ENCODE results near the gene SLC5A11.
"Not testable (repeated sequence)": the region's sequence is repeated elsewhere in the genome, so short reads cannot be mapped to it uniquely, and the experiment has no call there.

Gene SLC5A11

DNA sequence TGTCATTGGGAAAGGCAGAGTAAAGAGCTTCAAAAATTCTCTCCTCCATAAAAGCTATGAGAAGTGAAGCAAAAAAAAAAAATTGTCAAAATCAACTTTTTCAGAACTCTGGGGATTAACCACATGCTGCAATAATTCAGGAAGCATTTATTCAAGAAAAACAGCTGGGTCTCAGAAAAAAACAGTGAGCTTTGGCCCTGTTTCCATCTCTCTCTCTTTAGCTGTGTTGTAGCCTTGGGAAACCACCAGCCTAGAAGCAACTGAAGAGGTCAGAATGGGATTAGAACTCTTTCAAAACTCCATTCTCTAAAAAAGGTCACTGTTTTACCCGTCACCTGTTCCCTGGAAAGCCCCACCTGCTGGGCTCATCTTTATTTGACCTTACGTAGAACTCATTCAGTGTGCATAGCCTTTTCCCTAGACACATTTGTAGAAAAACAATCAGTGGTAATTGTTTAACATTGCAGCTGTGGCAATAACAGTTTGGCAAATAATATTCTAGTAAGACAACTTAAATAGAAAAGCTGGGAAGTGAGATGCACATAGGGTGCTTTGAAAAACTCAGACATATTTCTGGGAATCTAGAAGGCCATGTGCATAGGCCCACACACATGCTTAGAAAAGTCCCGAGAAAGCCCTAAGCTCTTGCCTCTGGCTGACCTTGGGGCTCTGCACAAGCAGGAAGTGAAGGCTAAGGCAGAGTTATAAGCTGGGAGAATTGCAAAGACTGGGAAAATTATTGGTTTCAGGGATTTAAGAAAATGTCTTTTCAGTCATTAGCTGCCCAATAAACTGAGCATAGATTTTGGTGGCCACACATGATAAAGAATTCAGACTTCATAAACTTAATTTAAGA, 18.0 kb downstream of the SLC5A11 start:
- DNase-seq, result no peak

DNA sequence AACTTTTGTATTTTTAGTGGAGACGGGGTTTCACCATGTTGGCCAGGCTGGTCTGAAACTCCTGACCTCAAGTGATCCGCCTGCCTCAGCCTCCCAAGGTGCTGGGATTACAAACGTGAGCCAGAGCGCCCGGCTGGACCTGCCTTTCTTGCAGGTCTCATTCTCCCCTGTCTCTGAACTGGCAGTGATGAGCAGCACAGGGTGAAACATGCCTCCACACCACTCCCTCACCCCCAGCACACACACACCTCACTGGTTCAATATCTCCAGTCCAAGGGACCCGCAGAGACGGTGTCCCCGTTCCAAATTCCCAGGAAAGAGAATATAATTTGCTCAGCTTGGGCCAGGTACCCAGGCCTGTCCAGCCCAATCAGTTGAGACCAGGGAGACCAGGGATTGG, 23.3 kb downstream of the SLC5A11 start:
- no peak for DNase-seq

DNA sequence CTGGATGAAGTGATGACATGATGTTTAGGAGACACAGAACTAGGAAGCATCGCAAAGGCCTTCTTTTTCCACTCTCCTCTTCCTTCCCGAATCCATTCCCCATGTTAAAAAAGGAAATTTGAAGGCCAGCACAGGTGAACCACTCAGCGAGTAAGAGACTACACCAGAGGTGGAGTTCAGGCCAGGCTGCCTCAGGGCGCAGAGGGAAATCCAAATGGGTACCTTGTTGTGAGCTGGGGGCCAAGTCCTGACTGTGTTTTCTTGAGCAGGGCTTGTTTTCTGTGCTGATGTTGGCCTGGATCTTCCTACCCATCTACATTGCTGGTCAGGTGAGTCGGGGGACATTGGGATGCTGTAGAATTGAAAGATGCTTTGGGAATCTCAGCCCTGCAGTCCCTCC, 26.1 kb downstream of the SLC5A11 start:
- DNase-seq, result no peak

DNA sequence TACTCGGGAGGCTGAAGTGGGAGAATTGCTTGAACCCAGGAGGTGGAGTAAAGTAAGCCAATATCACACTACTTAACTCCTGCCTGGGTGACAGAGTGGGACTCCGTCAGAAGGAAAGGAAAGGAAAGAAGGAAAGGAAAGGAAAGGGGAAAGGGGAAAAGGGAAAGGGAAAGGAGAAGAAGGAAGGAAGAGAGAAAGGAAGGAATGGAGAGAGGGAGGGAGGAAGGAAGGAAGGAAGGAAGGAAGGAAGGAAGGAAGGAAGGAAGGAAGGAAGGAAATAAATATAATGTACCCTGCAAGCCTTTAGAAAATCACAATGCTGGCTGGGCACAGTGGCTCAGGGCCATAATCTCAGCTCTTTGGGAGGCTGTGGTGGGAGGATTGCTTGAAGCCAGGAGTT, 27.3 kb downstream of the SLC5A11 start:
- no peak for DNase-seq

DNA sequence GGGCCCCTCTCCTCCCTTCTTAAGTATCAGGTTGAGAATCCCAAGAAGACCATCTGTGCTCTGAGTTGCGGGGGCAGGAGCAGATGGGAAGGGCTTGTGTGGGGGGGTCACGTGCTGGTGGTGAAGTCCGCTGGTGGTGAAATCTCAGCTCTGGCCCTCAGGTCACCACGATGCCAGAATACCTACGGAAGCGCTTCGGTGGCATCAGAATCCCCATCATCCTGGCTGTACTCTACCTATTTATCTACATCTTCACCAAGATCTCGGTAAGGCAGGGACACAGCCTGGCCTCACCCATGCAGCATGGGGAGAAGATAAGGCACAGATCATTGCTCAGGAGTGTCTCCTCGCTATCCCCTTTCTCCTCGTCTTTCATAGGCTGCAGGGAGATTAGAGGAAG, 29.7 kb downstream of the SLC5A11 start:
- no peak for DNase-seq

DNA sequence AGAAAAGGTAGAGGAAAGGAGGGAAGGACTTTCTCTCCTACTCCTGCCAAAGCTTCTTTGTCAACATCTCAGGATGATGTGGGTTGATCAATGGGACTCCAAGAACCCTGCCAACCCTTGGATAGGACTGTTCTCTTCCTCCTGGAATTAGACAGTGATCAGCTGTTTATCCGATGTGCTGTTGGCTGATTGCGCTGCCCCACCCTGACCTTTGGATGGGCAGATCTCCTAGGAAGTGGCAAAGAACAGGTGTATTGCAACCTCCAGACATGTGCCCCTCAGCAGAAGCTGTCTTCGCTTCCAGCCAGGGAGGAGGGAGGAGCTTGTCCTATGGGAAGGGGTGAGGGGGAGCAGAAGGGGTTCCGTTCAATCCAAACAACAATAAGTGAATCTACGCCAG, 30.5 kb downstream of the SLC5A11 start:
- DNase-seq, result no peak

DNA sequence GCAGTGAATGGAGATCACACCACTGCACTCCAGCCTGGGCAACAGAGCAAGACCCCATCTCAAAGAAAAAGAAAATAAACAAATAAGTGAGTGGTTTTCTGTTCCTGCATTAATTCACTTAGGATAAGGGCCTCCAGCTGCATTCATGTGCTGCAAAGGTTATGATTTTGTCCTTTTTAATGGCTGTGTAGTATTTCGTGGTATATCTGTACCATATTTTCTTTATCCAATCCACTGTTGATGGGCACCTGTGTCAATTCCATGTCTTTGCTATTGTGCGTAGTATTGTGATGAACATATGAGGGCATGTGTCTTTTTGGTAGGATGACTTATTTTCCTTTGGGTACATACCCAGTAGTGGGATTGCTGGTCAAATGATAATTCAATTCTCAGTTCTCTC, 33.9 kb downstream of the SLC5A11 start:
- no peak for DNase-seq

DNA sequence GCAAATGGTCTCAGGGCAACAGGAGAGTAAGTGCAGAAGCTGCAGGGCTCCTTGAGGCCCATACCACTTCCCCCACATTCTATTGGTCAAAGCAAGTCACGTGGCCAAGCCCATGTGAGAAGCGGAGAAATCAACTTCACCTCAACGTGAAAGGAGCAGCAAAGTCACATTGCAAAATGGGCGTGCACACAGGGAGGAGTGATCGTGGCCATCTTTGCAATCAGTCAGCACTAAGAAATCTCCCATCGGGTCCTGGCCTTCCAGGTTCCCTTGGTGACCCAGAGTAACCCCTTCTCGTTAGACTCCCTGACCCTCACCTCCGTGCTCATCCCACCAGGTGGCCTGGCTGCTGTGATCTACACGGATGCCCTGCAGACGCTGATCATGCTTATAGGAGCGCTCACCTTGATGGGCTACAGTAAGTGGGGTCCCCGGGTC, 38.0 kb downstream of the SLC5A11 start:
- DNase-seq, result no peak

DNA sequence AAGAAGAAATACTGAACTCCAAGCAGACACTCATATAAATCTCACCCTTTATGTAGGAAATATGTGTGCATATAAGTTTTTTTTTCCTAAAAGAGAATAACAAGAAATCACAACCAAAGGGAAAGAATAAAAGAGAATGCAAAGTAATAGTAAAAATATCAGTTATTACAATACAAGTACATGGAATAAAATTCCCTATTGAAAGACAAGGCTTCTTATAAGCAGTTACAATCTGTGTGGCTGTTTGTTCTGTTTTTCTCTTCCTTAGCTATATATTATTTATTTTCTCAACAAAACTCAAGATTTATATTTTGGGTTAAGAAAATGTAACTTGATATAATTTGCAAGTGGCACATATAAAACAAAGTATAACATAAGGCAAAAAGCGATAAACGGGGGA, 41.7 kb downstream of the SLC5A11 start:
- DNase-seq, result no peak

DNA sequence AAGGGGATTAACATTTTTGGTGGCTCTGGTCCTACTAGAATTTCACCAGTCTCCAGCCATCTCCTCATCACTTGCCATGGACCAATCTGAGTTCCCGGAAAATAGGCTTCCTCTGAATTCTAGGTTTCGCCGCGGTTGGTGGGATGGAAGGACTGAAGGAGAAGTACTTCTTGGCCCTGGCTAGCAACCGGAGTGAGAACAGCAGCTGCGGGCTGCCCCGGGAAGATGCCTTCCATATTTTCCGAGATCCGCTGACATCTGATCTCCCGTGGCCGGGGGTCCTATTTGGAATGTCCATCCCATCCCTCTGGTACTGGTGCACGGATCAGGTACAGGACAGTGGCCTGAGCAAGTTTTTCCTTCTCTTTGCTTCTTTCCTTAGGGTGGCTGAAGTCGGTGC, 45.0 kb downstream of the SLC5A11 start:
- no peak for DNase-seq

DNA sequence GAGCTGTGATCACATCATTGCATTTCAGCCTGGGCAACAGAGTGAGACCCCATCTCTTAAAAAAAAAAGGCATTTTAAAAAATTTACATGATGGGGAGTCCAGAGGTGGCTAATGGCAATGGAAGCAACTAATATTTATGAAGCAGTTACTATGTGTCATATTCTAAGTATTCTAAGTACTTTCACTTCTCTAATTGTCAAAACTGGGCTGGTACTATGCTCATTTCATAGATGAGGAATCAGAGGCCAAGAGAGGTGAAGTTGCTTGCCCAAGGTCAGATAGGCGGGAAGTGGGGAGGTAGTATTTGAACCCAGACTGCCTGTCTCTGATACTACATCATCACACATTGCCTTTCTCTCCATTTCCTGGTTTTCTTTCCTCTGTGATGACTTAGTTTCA, 50.7 kb downstream of the SLC5A11 start:
- no peak for DNase-seq

DNA sequence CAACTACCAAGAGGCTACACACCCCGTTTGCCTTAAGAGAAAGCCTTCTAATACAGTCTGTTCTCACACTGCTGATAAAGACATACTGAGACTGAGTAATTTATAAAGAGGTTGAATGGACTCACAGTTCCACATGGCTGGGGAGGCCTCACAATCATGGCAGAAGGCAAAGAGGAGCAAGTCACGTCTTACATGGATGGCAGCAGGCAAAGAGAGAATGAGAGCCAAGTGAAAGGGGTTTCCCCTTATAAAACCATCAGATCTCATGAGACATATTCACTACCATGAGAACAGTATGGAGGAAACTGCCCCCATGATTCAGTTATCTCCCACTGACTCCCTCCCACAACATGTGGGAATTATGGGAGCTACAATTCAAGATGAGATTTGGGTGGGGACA, 51.8 kb downstream of the SLC5A11 start:
- not testable (repeated sequence) for DNase-seq

DNA sequence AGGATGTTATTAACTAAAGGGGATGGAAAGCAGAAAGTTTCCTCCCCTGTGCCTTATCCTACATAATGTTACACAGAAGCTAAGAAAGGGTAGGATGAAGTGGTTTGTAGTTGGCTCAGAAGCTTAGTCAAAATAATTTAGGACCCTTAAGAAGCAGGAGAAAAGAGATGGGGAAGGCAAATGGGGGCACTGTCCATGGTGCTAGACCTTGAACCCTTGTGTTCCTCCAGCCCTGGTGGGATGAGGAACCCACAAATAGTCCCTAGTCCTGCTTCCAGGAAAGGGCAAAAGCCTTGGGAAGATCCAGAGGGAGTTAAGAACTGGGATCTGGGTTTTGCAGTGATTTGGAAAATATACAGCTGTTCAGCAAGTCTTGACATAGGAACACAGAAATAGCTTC, 54.5 kb downstream of the SLC5A11 start:
- DNase-seq, result no peak

DNA sequence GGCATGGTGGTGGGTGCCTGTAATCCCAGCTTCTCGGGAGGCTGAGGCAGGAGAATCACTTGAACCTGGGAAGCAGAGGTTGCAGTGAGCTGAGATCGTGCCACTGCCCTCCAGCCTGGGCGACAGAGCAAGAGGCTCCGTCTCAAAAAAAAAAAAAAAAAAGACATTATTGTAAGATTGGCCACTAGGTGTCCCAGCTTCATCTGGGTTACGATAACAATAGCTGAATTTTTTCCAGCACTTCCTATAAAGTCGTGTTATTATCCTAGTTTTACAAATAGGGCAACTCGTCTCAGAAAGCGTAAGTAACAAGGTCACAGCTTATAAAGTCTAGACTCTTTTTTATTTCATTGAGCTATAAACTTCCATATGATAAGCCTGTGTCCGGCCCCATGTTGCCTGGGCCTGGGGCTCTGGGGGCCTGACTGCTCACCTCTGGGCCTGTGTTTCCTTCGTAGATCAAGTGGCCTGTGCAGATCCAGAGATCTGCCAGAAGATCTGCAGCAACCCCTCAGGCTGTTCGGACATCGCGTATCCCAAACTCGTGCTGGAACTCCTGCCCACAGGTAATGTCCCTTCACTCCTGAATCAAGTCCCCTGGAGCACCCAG, 60.5 kb downstream of the SLC5A11 start:
- no peak for DNase-seq

DNA sequence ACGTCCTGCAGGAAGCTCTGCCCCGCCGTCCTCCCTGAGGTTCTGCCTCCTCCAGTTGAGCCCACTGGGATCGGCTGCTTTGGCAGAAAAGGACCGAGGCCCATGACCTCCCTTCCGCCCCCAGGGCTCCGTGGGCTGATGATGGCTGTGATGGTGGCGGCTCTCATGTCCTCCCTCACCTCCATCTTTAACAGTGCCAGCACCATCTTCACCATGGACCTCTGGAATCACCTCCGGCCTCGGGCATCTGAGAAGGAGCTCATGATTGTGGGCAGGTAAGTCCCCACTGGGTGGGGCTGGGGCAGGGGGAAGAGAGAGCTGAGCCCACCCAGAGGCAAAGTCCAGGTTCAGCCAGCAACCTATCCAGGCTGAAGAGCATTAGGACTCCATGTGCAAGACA, 61.1 kb downstream of the SLC5A11 start:
- DNase-seq, result no peak

DNA sequence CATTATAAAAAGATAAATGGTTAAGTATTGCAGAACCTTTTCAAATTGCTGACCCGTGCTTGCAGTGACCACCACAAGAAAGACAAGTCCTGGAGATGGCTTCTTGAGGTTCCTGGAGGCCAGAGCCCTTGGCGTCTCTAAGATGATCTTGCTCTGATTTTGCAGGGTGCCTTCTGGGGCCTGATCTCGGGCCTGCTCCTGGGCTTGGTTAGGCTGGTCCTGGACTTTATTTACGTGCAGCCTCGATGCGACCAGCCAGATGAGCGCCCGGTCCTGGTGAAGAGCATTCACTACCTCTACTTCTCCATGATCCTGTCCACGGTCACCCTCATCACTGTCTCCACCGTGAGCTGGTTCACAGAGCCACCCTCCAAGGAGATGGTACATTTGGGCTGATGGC, 63.0 kb downstream of the SLC5A11 start:
- DNase-seq, result no peak

DNA sequence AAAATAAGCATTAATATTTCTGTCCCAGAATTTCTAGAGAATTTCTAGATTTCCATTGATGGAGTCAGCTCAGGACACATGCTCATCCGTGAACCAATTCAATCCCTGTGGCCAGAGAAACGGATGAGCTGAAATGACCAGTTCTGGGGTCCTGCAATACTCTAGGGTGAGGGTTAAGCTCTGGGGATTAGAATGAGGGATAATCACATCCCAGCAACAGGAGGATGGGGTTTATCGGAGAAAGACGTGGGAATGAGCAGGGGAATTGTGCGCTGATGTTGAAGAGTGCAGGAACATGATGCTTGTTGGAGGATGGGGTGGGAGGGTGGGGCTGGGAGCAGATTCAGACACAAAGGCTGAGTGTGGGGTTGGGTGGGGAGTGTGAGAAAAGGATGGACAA, 64.1 kb downstream of the SLC5A11 start:
- DNase-seq, result no peak

DNA sequence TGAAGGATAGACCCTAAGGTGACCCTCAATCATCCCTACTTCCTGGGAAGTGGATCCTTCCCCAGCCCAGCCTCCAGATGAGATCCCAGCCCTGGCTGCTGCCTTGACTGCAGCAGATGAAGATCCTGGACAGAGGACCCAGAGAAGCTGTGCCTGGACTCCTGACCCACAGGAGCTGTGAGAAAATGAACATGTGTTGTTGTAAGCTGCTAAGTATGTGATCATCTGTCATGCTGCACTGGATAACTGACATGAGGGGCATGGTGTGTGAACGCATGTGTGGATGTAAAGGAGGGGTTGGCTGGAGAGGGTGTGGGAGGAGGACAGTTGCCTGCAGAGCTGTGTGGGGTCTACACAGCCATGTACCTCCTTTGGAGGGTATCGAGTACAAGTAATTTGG, 69.3 kb downstream of the SLC5A11 start:
- no peak for DNase-seq

DNA sequence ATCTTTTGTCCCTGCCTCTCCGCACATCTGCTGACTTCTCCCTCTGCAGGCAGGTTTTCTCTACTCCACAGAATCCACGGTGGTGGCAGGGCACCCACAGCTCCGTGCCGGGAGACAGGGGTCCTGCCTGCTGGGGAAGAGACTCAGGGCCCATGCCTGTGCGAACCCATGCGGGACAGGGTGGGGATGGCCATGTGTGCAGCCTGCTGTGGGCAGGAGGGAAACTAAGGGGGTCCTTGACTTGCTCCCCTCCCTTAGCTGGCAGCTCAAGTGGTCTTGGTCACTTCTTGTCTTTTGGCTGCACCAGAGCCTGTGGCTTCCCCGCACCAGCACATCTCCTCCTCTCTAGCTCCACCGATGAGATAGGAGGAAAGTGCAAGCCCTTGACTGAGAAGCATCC, 69.8 kb downstream of the SLC5A11 start:
- DNase-seq, result no peak

DNA sequence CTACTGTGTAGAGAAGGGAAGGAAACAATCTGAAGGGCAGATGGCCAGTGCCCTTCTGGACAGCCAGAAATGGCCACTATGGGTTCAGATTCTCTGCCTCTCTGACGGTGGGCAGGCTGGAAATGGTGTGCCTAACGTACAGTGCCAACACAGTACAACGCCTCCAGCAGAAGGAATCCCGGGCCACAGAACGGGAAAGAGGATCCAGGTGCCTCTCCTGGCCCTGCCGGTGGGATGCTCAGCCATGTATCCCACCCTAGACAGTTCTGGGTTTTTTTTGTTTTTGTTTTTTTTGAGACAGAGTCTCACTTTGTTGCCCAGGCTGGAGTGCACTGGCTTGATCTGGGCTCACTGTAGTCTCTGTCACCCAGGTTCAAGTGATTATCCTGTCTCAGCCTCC, 71.5 kb downstream of the SLC5A11 start:
- DNase-seq, result no peak

DNA sequence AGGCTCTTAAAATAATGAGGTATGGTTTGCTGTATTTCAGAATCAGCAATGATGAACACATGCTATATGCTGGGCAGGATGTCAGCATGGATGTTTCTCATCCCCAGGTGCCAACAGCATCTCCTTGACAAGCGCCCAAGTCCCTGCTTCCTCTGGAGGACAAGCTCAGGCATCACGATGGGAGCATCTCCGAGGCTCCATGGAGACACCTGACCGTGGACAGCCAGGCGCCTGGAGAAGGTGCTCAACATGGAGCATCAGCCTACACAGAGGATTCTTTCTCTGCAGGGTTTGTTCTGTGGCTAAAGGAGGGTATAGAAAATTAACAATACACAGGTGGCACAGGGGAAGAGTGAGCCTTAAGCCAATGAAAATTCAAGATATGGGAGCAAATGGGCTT, 72.1 kb downstream of the SLC5A11 start:
- DNase-seq, result no peak

DNA sequence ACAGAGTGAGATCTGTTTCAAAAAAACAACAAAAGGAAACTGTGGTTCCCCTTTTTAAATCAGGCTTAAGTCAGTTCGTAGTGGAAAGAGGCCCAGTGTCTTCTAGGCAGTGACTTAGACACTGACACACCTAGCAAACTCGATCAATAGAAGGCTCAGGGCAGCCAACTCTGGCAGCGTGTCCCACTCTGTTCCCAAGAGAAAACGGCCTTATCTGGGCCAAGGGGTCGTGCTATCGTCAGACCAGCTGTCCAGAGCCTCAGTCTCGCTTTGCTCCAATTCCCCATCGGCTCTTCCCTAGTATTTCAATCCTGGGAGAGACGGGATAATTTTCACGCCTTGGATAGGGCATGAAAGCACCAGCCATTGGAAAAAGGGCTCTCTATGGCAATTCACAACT, 72.9 kb downstream of the SLC5A11 start:
- no peak for DNase-seq

DNA sequence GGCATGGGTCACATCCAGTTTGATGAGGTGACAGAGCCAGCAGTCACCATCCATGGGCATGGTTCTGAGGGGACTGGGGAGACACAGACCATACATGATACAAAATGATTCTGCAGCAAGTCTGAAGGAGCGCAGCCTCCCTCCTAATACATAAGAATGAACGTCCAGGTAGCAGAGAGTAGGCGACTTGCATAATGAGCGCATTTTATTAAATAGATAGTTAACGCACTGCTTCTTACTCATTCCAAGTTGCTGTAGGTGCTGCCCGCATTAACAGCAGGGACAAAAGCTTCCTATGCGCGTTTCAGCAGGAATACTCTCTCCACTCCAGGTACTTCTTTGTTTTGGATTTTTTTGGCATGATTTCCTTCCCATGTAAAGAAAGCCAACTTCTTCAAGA, 73.8 kb downstream of the SLC5A11 start:
- DNase-seq, result no peak

DNA sequence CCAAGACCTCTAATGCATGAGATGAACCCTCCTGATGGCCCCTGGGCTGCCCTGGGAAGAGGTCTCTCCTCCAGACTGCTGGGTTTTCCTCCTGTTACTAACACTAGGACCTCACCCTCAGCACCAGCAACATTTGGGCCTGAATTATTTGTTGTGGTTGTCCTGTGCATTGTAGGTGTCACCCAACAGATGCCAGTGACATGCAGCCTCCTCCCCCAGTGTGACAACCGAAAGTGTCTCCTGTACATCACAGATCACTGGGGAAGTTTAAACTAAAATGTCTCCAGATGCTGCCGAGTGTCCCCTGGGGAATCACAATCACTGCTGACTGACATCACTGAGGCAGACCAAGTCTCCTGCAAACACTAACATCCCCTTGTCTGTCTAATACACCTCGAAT, 74.8 kb downstream of the SLC5A11 start:
- no peak for DNase-seq

DNA sequence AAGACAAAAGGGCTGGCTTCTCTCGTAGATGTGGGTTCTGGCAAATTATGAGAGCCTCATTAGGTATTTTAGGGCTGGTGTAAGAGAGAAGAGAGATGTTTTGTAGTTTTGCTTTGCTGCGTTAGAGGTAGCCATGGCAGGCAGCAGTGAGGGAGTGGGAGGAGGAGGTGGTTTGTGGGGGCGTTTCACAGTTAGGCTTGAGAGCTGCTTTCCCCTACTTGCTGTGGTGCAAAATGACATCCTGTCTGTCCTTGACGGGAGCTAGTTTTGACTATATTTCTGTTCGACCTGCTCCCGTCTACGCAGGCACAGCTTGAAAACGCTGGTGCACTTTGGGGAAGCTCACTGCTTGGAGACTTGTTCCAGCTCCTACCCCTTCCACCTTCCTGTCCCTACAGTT, 75.5 kb downstream of the SLC5A11 start:
- no peak for DNase-seq

Measured in NCI-H1092 (cell line).